Measurements from ENCODE around the gene PSMB3.
A peak's percentile ranks its signal among the peaks of the same experiment; 100 is the strongest.

Gene PSMB3

GRCh38 chr17:38715216-38715943 lies 37.2 kb upstream of the PSMB3 start:
- 0 out of 2 replicates have a peak overlapping the region, but pooled peaks have one; percentile 13 for H3K27ac ChIP-seq (ENCODE audit: low read length)
- no peak overlapping the region for H3K9ac ChIP-seq (ENCODE audit: low read depth, low read length)
- no peak for ATAC-seq (ENCODE audit: insufficient read depth, low read depth)
- no peak overlapping the region for H3K4me3 ChIP-seq (ENCODE audit: low read depth in 1 of 2, low read length in 2 of 2)
- H3K4me2 ChIP-seq (ENCODE audit: insufficient read depth, low read length) = no peak overlapping the region
- DNase-seq = no peak
- H3K79me2 ChIP-seq (ENCODE audit: insufficient read depth, low read length) = peaks cover 3% of the 10 kb centered on the region; the same call in 1 of the 2 replicates
- H3K27me3 ChIP-seq (ENCODE audit: insufficient read depth, low read length, poor library complexity) = no peaks in the 10 kb centered on the region
- H4K20me1 ChIP-seq (ENCODE audit: insufficient read depth, low read length) = peaks cover 5% of the 10 kb centered on the region; the same call in 1 of the 2 replicates
- H2AFZ ChIP-seq (ENCODE audit: low read depth, low read length) = no peak overlapping the region
- TF ChIP-seq EZH2 (IDR thresholded peaks at IDR 0.05; ENCODE audit: borderline replicate concordance, low read depth, low read length, severe bottlenecking) = no peak
- no peak for TF ChIP-seq CTCF (IDR thresholded peaks at IDR 0.05; ENCODE audit: borderline replicate concordance, extremely low read depth, low read length, poor library complexity, severe bottlenecking)
- H3K36me3 ChIP-seq (ENCODE audit: insufficient read depth, low read length) = peaks cover 95% of the 10 kb centered on the region
- no peaks in the 10 kb centered on the region for H3K9me3 ChIP-seq (ENCODE audit: insufficient read depth, low read length, severe bottlenecking)
- no peaks in the 10 kb centered on the region for H3K4me1 ChIP-seq (ENCODE audit: insufficient read depth, low read length)

GRCh38 chr17:38716368-38717005 lies 36.1 kb upstream of the PSMB3 start:
- H3K4me3 ChIP-seq (ENCODE audit: low read depth in 1 of 2, low read length in 2 of 2) = no peak overlapping the region
- H3K9ac ChIP-seq (ENCODE audit: low read depth, low read length) = no peak overlapping the region
- DNase-seq = no peak
- H2AFZ ChIP-seq (ENCODE audit: low read depth, low read length) = no peak overlapping the region
- no peak overlapping the region for H3K27ac ChIP-seq (ENCODE audit: low read length)
- ATAC-seq (ENCODE audit: insufficient read depth, low read depth) = no peak
- H4K20me1 ChIP-seq (ENCODE audit: insufficient read depth, low read length) = peaks cover 5% of the 10 kb centered on the region; the same call in 1 of the 2 replicates
- no peaks in the 10 kb centered on the region for H3K27me3 ChIP-seq (ENCODE audit: insufficient read depth, low read length, poor library complexity)
- peaks cover 95% of the 10 kb centered on the region for H3K36me3 ChIP-seq (ENCODE audit: insufficient read depth, low read length)
- no peaks in the 10 kb centered on the region for H3K79me2 ChIP-seq (ENCODE audit: insufficient read depth, low read length)
- no peaks in the 10 kb centered on the region for H3K9me3 ChIP-seq (ENCODE audit: insufficient read depth, low read length, severe bottlenecking)
- no peak overlapping the region for H3K4me2 ChIP-seq (ENCODE audit: insufficient read depth, low read length)
- no peak for TF ChIP-seq CTCF (IDR thresholded peaks at IDR 0.05; ENCODE audit: borderline replicate concordance, extremely low read depth, low read length, poor library complexity, severe bottlenecking)
- no peak for TF ChIP-seq EZH2 (IDR thresholded peaks at IDR 0.05; ENCODE audit: borderline replicate concordance, low read depth, low read length, severe bottlenecking)
- no peaks in the 10 kb centered on the region for H3K4me1 ChIP-seq (ENCODE audit: insufficient read depth, low read length)

- Histone ChIP-seq H3K4me3 (ENCODE audit: low read depth in 1 of 2, low read length in 2 of 2) (no peak overlapping the region), H2AFZ (ENCODE audit: low read depth, low read length) (no peak overlapping the region), H4K20me1 (ENCODE audit: insufficient read depth, low read length) (peaks cover 5% of the 10 kb centered on the region; the same call in 1 of the 2 replicates), H3K27me3 (ENCODE audit: insufficient read depth, low read length, poor library complexity) (no peaks in the 10 kb centered on the region), H3K4me1 (ENCODE audit: insufficient read depth, low read length) (no peaks in the 10 kb centered on the region), H3K9me3 (ENCODE audit: insufficient read depth, low read length, severe bottlenecking) (no peaks in the 10 kb centered on the region), H3K4me2 (ENCODE audit: insufficient read depth, low read length) (no peak overlapping the region), H3K36me3 (ENCODE audit: insufficient read depth, low read length) (peaks cover 95% of the 10 kb centered on the region), H3K9ac (ENCODE audit: low read depth, low read length) (no peak overlapping the region), H3K27ac (ENCODE audit: low read length) (no peak overlapping the region), H3K79me2 (ENCODE audit: insufficient read depth, low read length) (no peaks in the 10 kb centered on the region)
- no peak for DNase-seq
- ATAC-seq (ENCODE audit: insufficient read depth, low read depth) = no peak
- no peak for TF ChIP-seq CTCF (IDR thresholded peaks at IDR 0.05; ENCODE audit: borderline replicate concordance, extremely low read depth, low read length, poor library complexity, severe bottlenecking)
- TF ChIP-seq EZH2 (IDR thresholded peaks at IDR 0.05; ENCODE audit: borderline replicate concordance, low read depth, low read length, severe bottlenecking) = no peak
Observed at GRCh38 chr17:38717139-38717745, 35.3 kb upstream of the PSMB3 start.

Data from DND-41 (cell line).